ENCODE measurements around the gene VDR.

DNA sequence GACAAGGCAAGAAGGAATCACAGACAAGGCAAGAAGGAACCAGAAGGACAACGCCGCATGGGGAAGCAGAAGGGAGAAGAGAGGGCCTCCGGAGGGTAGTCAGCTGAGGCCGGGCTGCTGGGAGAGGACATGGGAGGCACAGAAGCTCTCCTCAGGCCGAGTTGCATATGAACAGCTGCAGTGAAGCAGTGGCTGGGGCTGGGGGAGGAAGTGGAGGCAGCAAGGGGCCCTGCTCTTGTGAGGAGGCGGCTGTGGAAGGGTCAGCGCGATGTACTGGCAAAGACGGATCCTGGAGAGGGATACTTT is 36.6 kb upstream of the VDR start:
- TF ChIP-seq, protein P1, sequence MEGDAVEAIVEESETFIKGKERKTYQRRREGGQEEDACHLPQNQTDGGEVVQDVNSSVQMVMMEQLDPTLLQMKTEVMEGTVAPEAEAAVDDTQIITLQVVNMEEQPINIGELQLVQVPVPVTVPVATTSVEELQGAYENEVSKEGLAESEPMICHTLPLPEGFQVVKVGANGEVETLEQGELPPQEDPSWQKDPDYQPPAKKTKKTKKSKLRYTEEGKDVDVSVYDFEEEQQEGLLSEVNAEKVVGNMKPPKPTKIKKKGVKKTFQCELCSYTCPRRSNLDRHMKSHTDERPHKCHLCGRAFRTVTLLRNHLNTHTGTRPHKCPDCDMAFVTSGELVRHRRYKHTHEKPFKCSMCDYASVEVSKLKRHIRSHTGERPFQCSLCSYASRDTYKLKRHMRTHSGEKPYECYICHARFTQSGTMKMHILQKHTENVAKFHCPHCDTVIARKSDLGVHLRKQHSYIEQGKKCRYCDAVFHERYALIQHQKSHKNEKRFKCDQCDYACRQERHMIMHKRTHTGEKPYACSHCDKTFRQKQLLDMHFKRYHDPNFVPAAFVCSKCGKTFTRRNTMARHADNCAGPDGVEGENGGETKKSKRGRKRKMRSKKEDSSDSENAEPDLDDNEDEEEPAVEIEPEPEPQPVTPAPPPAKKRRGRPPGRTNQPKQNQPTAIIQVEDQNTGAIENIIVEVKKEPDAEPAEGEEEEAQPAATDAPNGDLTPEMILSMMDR (IDR thresholded peaks at IDR 0.05): no peak
- TF ChIP-seq POLR2A (IDR thresholded peaks at IDR 0.05): no peak

Data from adrenal gland (tissue), 5 donors.